HG03378 (cell line): ENCODE measurements around the gene PAK4.
"Not testable (repeated sequence)": the region's sequence is repeated elsewhere in the genome, so short reads cannot be mapped to it uniquely, and the experiment has no call there.

Experiments used
- ATAC-seq: cut with Tn5 transposase; IDR thresholded peaks from one replicate; pipeline ENCODE4 v1.9.1; 2021; ENCODE audit warnings: mild to moderate bottlenecking, moderate library complexity; ENCODE audit not compliant: unreplicated experiment

The PAK4 gene

DNA sequence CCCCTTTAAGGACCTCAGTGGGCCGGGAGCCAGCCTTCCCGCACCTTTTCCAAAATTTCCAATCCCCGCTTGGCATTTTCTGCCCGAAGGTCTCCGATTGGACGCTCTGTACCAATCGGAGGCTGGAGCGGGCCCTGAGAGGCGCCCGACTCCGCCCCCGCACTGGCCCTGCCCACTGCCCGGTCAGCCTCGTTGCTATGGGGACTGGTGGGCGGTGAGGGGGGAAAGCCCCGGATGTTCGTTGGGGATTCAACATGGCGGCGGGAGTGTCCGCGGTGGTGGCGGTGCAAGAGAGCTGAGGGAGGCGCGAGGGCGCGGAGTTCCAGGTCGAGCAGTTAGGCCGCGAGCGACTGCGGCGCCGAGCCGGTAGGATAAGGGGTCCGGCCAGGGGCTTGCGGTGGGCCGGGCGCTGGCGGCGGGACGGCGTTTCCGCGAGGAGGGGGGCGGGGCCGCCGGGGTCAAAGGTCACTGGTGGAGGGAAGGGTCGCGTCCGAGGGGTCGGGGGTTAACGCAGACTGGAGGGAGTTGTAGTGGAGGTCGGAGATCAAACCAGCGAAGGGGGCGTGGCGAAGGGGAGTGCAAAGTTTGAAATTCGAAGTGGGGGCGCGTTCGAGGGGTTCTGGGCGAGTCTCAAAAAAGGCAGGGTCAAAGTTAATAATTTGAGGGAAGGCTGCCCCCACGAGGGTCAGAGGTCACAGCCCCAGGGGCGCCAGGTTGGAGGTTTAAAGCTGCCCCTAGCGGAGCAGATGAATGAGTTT is at the start of gene PAK4:
Gene PAK4 (plus strand): TSS at position 233 of the 758 bp plus-strand sequence. CDS start 43,768 bp downstream, outside the sequence.
- peak; percentile 60 for ATAC-seq

GRCh38 chr19:39077323-39077722 is 48.3 kb upstream of the PAK4 start:
- ATAC-seq = no peak

DNA sequence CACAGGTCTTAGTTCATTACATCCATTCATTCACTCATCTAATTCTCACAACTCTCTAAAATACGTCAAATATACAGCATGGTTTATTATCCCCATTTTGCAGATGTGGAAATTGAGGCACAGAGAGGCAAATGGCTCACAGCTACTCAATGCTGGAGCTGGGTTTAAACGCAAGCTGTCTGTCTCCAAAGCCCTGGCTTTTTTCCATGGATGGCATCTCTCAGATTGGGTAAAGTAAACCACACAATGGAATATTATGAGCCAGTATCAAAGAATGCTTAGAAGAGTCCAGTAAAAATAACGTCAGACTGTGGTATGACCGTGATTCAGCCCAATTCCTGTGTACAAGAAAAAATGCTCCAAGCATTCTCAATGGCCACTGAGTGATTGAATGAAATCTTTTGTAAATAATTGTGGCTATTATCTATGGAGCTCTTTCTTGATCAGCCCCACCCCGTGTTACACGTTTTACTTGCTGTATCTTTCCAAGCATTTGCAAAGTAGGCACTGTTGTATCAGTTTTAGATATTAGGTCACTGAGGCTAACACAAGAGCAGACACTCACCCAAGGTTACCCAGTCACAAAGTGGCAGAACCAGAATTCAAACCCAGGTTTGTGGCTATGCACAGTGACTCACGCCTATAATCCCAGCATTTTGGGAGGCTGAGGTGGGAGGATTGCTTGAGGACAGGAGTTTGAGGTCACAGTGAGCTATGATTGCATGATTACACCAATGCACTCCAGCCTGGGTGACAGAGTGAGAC is 47.0 kb upstream of the PAK4 start:
- ATAC-seq = no peak

DNA sequence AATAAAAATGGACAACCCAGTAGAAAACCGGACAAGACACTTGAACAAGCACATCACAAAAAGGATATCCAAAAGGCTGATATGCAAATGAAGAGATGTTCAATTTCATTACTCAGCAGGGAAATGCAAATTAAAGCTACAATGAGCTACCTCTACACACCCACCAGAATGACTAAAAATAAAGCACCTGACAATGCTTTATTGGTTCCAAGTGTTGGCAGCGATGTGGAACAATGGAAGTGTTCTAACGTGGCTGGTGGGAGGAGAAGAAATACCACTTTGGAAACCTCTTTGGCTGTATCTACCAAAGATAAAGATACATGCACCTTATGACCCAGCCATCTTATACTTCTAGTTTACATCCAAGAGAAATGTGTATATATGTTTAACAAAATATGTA is 45.2 kb upstream of the PAK4 start:
- no peak for ATAC-seq

- ATAC-seq = no peak
Observed at GRCh38 chr19:39082167-39082566, 43.4 kb upstream of the PAK4 start.

GRCh38 chr19:39082745-39083598 is 42.6 kb upstream of the PAK4 start:
- ATAC-seq = no peak

DNA sequence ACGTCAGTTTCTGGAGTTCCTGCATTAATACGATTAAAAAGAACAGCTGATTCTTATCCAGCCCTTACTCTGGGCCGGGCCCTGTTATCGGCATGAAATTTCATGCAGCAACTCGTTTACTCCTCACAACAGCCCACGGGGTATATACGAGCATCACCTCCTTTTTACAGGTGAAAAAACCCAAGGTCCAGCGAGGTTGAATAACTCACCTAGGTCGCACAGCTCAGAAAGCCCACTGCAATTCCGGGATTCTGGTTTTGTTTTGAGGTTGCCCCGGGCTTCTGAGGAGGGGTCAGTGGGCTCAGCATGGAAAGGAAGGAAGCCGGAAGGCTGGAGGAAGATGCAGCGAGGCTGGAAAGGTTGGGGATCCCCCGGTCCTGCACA is 42.0 kb upstream of the PAK4 start:
- no peak for ATAC-seq

GRCh38 chr19:39083983-39084731 is 41.4 kb upstream of the PAK4 start, which contains the start of gene ACP7:
Gene ACP7 (plus strand): TSS chr19:39084368. CDS start chr19:39085270, 902 bp downstream.
- no peak for ATAC-seq

GRCh38 chr19:39084732-39085080 is 40.9 kb upstream of the PAK4 start:
- ATAC-seq = no peak

DNA sequence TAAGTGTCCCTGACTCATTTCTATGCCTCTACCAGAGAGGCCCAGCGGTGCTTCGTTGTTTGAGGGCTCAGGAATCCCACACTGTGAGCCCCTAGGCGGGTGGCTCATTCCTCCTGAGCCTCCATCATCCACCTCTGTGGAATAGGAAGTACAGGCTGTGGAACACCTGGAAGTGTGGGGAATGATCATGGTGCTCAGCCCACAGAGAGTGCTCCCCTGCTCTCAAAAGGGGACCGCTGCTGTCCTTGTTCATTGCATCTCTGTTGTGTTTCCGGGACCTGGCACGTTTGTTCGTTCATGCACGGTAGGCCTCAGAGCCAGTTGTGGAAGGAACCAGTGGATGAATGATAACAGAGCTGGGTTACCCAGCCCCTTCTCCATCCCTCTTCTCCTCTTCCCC is 40.2 kb upstream of the PAK4 start:
- no peak for ATAC-seq

GRCh38 chr19:39086386-39086785 is 39.2 kb upstream of the PAK4 start:
- ATAC-seq = no peak

GRCh38 chr19:39087907-39088686 is 37.5 kb upstream of the PAK4 start:
- no peak for ATAC-seq

- not testable (repeated sequence) for ATAC-seq
Observed at GRCh38 chr19:39090016-39090415, 35.6 kb upstream of the PAK4 start.

GRCh38 chr19:39090881-39091280 is 34.7 kb upstream of the PAK4 start:
- no peak for ATAC-seq

DNA sequence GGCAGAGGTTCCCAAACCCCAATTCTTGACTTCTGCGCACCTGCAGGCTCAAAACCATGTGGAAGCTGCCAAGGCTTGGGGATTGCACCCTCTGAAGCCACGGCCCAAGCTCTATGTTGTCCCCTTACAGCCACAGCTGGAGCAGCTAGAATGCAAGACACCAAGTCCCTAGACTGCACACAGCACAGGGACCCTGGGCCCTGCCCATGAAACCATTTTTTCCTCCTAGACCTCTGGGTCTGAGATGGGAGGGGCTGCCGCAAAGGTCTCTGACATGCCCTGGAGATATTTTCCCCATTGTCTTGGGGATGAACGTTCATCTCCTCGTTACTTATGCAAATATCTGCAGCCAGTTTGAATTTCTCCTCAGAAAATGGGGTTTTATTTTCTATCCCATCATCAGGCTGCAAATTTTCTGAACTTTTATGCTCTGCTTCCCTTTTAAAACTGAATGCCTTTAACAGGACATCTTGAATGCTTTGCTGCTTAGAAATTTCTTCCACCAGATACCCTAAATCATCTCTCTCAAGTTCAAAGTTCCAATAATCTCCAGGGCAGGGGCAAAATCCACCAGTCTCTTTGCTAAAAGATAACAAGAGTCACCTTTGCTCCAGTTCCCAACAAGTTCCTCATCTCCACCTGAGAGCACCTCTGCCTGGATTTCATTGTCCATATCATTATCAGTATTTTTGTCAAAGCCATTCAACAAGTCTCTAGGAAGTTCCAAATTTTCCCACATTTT is 29.6 kb upstream of the PAK4 start:
- ATAC-seq = not testable (repeated sequence)

DNA sequence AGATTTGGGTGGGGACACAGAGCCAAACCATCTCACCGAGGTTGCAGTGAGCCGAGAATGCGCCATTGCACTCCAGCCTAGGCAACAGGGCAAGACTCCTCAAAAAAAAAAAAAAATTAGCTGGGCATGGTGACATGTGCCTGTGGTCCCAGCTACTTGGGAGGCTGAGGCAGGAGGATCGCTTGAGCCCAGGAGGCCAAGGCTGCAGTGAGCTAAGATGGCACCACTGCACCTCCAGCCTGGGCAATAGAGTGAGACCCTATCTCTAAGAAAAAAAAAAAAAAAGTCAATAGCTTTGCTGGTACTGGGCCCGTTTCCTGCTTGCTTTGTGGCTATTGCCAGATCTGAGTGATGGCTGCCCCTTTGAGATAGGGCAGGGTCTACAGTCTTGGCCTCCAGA is 28.3 kb upstream of the PAK4 start:
- no peak for ATAC-seq

DNA sequence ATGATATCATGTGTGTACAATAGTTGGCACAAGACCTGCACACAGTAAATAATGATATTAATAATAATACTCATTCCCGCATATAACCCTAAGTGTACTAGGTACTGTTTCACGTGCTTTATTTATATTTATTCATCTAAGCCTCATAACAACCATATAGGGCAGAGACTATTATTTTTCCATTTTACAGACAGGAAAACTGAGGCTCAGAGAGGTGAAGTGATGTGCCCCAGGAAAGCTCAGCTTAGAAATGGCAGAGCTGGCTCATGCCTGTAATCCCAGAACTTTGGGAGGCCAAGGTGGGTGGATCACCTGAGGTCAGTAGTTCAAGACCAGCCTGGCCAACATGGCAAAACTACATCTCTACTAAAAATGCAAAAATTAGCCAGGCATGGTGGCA is 27.9 kb upstream of the PAK4 start:
- ATAC-seq = no peak

DNA sequence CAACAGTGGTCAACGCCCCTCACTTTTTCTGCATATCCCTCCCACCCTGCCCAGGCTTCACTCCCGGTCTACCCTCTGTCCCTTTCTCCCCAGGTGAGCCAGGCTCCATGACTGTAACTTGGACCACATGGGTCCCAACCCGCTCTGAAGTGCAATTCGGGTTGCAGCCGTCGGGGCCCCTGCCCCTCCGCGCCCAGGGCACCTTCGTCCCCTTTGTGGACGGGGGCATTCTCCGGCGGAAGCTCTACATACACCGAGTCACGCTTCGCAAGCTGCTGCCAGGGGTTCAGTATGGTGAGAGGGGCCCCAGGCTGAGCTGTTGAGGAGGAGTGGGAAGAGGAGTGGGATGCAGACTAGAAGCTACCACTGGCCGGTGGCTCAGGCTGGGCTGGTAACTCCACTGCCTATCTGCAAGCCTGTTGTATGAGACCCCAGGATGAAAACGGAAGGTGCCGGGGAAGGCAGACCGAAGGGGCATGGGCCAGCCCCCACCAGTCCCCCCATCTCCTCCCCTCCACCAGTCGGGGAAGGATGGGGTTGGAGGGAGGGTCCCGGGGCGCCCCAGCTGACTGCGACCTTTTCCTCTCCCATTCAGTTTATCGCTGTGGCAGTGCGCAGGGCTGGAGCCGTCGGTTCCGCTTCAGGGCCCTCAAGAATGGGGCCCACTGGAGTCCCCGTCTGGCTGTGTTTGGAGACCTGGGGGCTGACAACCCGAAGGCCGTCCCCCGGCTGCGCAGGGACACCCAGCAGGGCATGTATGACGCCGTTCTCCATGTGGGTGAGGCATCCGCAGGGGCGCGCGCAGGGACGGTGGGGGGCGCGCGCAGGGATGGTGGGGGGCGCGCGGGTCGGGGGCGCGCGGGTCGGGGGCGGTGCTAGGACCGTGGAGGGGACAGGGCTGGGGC is 27.0 kb upstream of the PAK4 start:
- no peak for ATAC-seq
